Ascending aorta (tissue), 2 donors: Measurements from ENCODE around the gene EIF4E. TPM values are rescaled to one million over a fixed set of nuclear protein-coding genes. Genes with fewer than 3 reads are reported as not detected.
"Not testable (repeated sequence)": the region's sequence is repeated elsewhere in the genome, so short reads cannot be mapped to it uniquely, and the experiment has no call there.

Experiments used
- DNase-seq, 2 donors: peaks; one replicate each; pipeline ENCODE4 v3.0.0-alpha.2; 2019; ENCODE audit warnings: low spot score in 2 of 2
- H3K27ac ChIP-seq, 2 donors: fragments of 200-600 bp; sonication (generic); one replicate each; pipeline ENCODE4 v1.5.1; 2016 to 2017; ENCODE audit warnings: mild to moderate bottlenecking in 1 of 2
- H3K27me3 ChIP-seq: fragments of 200-600 bp; sonication (generic); one replicate; pipeline ENCODE4 v1.5.1; 2017
- H3K36me3 ChIP-seq, 2 donors: fragments of 200-600 bp; sonication (generic); one replicate each; pipeline ENCODE4 v1.5.1; 2016
- H3K4me1 ChIP-seq, 2 donors: fragments of 200-600 bp; sonication (generic); one replicate each; pipeline ENCODE4 v1.5.1; 2016 to 2017; ENCODE audit warnings: mild to moderate bottlenecking in 1 of 2
- H3K4me3 ChIP-seq, 2 donors: fragments of 200-600 bp; sonication (generic); one replicate each; pipeline ENCODE4 v1.5.1; 2016 to 2017; ENCODE audit warnings: mild to moderate bottlenecking in 1 of 2
- H3K9me3 ChIP-seq, 2 donors: fragments of 200-600 bp; sonication (generic); one replicate each; pipeline ENCODE4 v1.5.1; 2016
- CTCF ChIP-seq, 3 experiments: fragments of 200-600 bp in 2 of 3; fragments of 450-650 bp in 1 of 3; sonication (generic) in 2 of 3; IDR thresholded peaks; one replicate each; pipeline ENCODE4 v1.5.1; 2016 to 2019; ENCODE audit warnings: antibody characterized with exemption in 3 of 3, mild to moderate bottlenecking in 1 of 3, moderate library complexity in 1 of 3
- intact Hi-C: fragments of 100-400 bp; cut with DNase I; formaldehyde crosslinking; loops from one replicate; pipeline ENCODE4 v1.15.1; 2023
- total RNA-seq: library from RNA; depleted of rRNA; stranded (reverse); fragments of >200 nt; gene quantifications from one replicate; pipeline ENCODE4 v1.1.0, GENCODE V29; 2016

The EIF4E gene
- total RNA-seq, 1 donor from 2014 or later = 6.0 TPM

GRCh38 chr4:98887145-98887544, 41.8 kb downstream of the EIF4E start:
- Histone ChIP-seq H3K9me3 (no peaks in the 10 kb centered on the region), H3K36me3 (peaks cover 37 to 51% of the 10 kb centered on the region in 2 donors), H3K27me3 (no peaks in the 10 kb centered on the region), H3K27ac (no peak overlapping the region), H3K4me3 (no peak overlapping the region), H3K4me1 (peaks cover 0 to 2% of the 10 kb centered on the region in 2 donors)
- TF ChIP-seq CTCF (IDR thresholded peaks at IDR 0.05) = no peak
- DNase-seq = no peak
- intact Hi-C loops = no loop called here

GRCh38 chr4:98886382-98886781, 42.6 kb downstream of the EIF4E start:
- intact Hi-C loops, H3K9me3 ChIP-seq, H3K4me1 ChIP-seq, H3K4me3 ChIP-seq, H3K27ac ChIP-seq, DNase-seq, H3K27me3 ChIP-seq: not testable (repeated sequence)
- H3K36me3 ChIP-seq = peaks cover 40 to 56% of the 10 kb centered on the region in 2 donors

- peaks cover 23 to 41% of the 10 kb centered on the region in 2 donors for H3K36me3 ChIP-seq
- H3K9me3 ChIP-seq, DNase-seq, H3K27ac ChIP-seq, intact Hi-C loops, H3K27me3 ChIP-seq, H3K4me1 ChIP-seq, H3K4me3 ChIP-seq: not testable (repeated sequence)
Observed at GRCh38 chr4:98880884-98881283, 48.0 kb downstream of the EIF4E start.

GRCh38 chr4:98879515-98879914, 49.4 kb downstream of the EIF4E start:
- DNase-seq = no peak
- peaks cover 14 to 27% of the 10 kb centered on the region in 2 donors for H3K36me3 ChIP-seq
- TF ChIP-seq CTCF (IDR thresholded peaks at IDR 0.05) = no peak
- intact Hi-C loops = no loop called here
- H3K4me3 ChIP-seq = no peak overlapping the region
- no peaks in the 10 kb centered on the region for H3K4me1 ChIP-seq
- H3K27ac ChIP-seq = no peak overlapping the region
- H3K9me3 ChIP-seq = no peaks in the 10 kb centered on the region
- no peaks in the 10 kb centered on the region for H3K27me3 ChIP-seq

GRCh38 chr4:98873059-98873458, 55.9 kb downstream of the EIF4E start:
- no peak overlapping the region for H3K4me3 ChIP-seq
- intact Hi-C loops = no loop called here
- H3K27ac ChIP-seq = no peak overlapping the region
- DNase-seq = no peak
- H3K27me3 ChIP-seq = no peaks in the 10 kb centered on the region
- H3K36me3 ChIP-seq = no peaks in the 10 kb centered on the region
- TF ChIP-seq CTCF (IDR thresholded peaks at IDR 0.05) = no peak
- H3K9me3 ChIP-seq = no peaks in the 10 kb centered on the region
- H3K4me1 ChIP-seq = no peaks in the 10 kb centered on the region

GRCh38 chr4:98872120-98872906, 56.6 kb downstream of the EIF4E start:
- intact Hi-C loops, H3K4me1 ChIP-seq, DNase-seq, H3K9me3 ChIP-seq, H3K27me3 ChIP-seq, H3K36me3 ChIP-seq, H3K4me3 ChIP-seq, H3K27ac ChIP-seq: not testable (repeated sequence)

- H3K36me3 ChIP-seq = no peaks in the 10 kb centered on the region
- no peak overlapping the region for H3K27ac ChIP-seq
- TF ChIP-seq CTCF (IDR thresholded peaks at IDR 0.05) = no peak
- no peaks in the 10 kb centered on the region for H3K9me3 ChIP-seq
- intact Hi-C loops = no loop called here
- no peaks in the 10 kb centered on the region for H3K4me1 ChIP-seq
- no peak for DNase-seq
- H3K27me3 ChIP-seq = no peaks in the 10 kb centered on the region
- no peak overlapping the region for H3K4me3 ChIP-seq
Observed at GRCh38 chr4:98867648-98868047, 61.3 kb downstream of the EIF4E start.
